ENCODE data around the gene HPS3. TPM values are rescaled to one million over a fixed set of nuclear protein-coding genes. Genes with fewer than 3 reads are reported as not detected.
"Not testable (repeated sequence)": the region's sequence is repeated elsewhere in the genome, so short reads cannot be mapped to it uniquely, and the experiment has no call there.

HPS3 gene
- total RNA-seq, 1 donor from 2014 or later = 25.1 TPM

- H3K4me1 ChIP-seq = peaks cover 4% of the 10 kb centered on the region
- TF ChIP-seq CTCF (IDR thresholded peaks at IDR 0.05) = no peak
- H3K4me3 ChIP-seq = no peak overlapping the region
- intact Hi-C loops (cut with DNase I) = no loop called here
- H3K36me3 ChIP-seq = no peaks in the 10 kb centered on the region
- no peak overlapping the region for H3K27ac ChIP-seq
- DNase-seq = no peak
- no peaks in the 10 kb centered on the region for H3K27me3 ChIP-seq (ENCODE audit: low read depth)
- ATAC-seq = no peak
- no peaks in the 10 kb centered on the region for H3K9me3 ChIP-seq
Measured at GRCh38 chr3:149090907-149091306, 38.5 kb upstream of the HPS3 start.

DNA sequence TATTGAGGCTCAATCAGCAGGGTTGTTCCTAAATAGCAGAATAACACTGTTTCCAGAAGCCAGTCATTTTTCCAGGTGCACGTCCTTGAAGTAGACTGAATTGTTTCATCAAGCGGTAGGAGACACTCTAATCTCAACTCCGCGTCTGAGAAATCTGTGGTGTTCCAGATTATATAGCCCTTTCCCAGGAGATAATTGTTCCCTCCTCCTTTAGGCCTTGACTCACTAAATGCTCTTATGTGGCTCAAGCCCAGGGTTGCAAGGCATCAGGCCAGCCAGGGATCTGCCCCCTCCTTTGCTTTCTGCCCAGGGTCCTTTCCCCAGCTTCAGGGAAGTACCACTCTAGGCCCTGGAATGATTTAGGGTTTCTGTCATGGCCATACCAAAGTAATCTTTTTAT, 37.5 kb upstream of the HPS3 start:
- H3K27me3 ChIP-seq (ENCODE audit: low read depth) = no peaks in the 10 kb centered on the region
- H3K27ac ChIP-seq = no peak overlapping the region
- TF ChIP-seq CTCF (IDR thresholded peaks at IDR 0.05) = no peak
- H3K4me1 ChIP-seq = peaks cover 4% of the 10 kb centered on the region
- no peaks in the 10 kb centered on the region for H3K9me3 ChIP-seq
- H3K36me3 ChIP-seq = no peaks in the 10 kb centered on the region
- intact Hi-C loops (cut with DNase I) = no loop called here
- no peak overlapping the region for H3K4me3 ChIP-seq
- ATAC-seq (no peak), DNase-seq (no peak)

GRCh38 chr3:149095487-149095886, 34.0 kb upstream of the HPS3 start:
- intact Hi-C loops (cut with DNase I) = no loop called here
- peaks cover 4% of the 10 kb centered on the region for H3K4me1 ChIP-seq
- ATAC-seq (peak in 1 of 2 donors; percentile 23), DNase-seq (no peak)
- no peaks in the 10 kb centered on the region for H3K9me3 ChIP-seq
- no peaks in the 10 kb centered on the region for H3K27me3 ChIP-seq (ENCODE audit: low read depth)
- no peaks in the 10 kb centered on the region for H3K36me3 ChIP-seq
- H3K4me3 ChIP-seq = no peak overlapping the region
- no peak overlapping the region for H3K27ac ChIP-seq
- TF ChIP-seq CTCF (IDR thresholded peaks at IDR 0.05) = no peak

DNA sequence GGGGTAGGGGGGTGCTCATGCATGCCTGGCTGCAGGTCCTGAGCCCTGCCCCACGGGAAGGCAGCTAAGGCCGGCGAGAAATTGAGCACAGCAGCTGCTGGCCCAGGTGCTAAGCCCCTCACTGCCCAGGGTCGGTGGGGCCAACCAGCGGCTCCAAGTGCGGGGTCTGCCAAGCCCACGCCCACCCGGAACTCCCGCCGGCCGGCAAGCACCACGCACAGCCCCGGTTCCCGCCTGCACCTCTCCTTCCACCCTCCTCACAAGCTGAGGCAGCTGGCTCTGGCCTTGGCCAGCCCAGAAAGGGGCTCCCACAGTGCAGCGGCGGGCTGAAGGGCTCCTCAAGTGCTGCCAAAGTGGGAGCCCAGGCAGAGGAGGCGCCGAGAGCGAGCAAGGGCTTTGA, 31.5 kb upstream of the HPS3 start:
- H3K27me3 ChIP-seq (ENCODE audit: low read depth); intact Hi-C loops (cut with DNase I); H3K4me1 ChIP-seq; ATAC-seq; H3K27ac ChIP-seq; H3K9me3 ChIP-seq; DNase-seq; H3K4me3 ChIP-seq; H3K36me3 ChIP-seq: not testable (repeated sequence)

DNA sequence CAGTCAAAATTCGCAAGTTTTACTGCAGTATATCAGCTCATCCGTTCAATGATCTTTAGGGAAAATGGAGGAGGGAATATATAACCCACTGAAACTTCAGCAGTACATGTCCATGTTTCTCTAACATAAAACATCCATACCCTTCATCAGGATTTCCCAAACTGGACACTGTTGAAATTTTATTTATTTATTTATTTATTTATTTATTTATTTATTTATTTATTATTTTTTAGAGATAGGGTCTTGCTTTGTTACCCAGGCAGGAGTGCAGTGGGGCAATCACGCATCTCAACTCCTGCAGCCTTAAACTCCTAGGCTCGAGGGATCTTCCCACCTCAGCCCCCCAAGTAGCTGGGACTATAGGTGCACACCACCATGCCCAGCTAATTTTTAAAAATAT, 28.3 kb upstream of the HPS3 start:
- no peak for ATAC-seq
- intact Hi-C loops (cut with DNase I) = no loop called here
- no peak overlapping the region for H3K27ac ChIP-seq
- no peaks in the 10 kb centered on the region for H3K9me3 ChIP-seq
- DNase-seq = no peak
- TF ChIP-seq CTCF (IDR thresholded peaks at IDR 0.05) = no peak
- H3K27me3 ChIP-seq (ENCODE audit: low read depth) = no peaks in the 10 kb centered on the region
- H3K36me3 ChIP-seq = no peaks in the 10 kb centered on the region
- no peak overlapping the region for H3K4me3 ChIP-seq
- H3K4me1 ChIP-seq = no peaks in the 10 kb centered on the region

- DNase-seq = no peak
- intact Hi-C loops (cut with DNase I) = no loop called here
Measured at GRCh38 chr3:149101641-149102040, 27.8 kb upstream of the HPS3 start.

More at GRCh38 chr3:149101641-149102040, 27.8 kb upstream of the HPS3 start:
- TF ChIP-seq CTCF (IDR thresholded peaks at IDR 0.05) = no peak
- no peaks in the 10 kb centered on the region for H3K36me3 ChIP-seq
- no peak overlapping the region for H3K4me3 ChIP-seq
- no peaks in the 10 kb centered on the region for H3K27me3 ChIP-seq (ENCODE audit: low read depth)
- H3K27ac ChIP-seq = no peak overlapping the region
- H3K9me3 ChIP-seq = no peaks in the 10 kb centered on the region
- ATAC-seq = no peak
- H3K4me1 ChIP-seq = no peaks in the 10 kb centered on the region

Data from lower lobe of right lung (tissue), 2 donors.